Endometrial microvascular endothelial cells (primary cell): ENCODE results near the gene CEP350. TPM values are rescaled to one million over a fixed set of nuclear protein-coding genes. Genes with fewer than 3 reads are reported as not detected.
"Not testable (repeated sequence)": the region's sequence is repeated elsewhere in the genome, so short reads cannot be mapped to it uniquely, and the experiment has no call there.

Experiments used
- in situ Hi-C: cut with HindIII; loops from 2 replicates; pipeline ENCODE4 v1.10.0; 2017; ENCODE audit warnings: low sequenced_read_pairs, low pct_unique_long_range_greater_than_20kb; ENCODE audit errors: inconsistent ontology term
- total RNA-seq: library from RNA; depleted of rRNA; stranded (reverse); fragments of >200 nt; gene quantifications from one replicate; pipeline ENCODE4 v1.2.3, GENCODE V29; 2015; ENCODE audit errors: inconsistent ontology term

CEP350 gene
- total RNA-seq, 1 donor from 2014 or later, result 28.1 TPM

GRCh38 chr1:179937668-179938254 is 16.8 kb upstream of the CEP350 start:
- in situ Hi-C loops, result no loop called here

GRCh38 chr1:179938752-179939151 is 15.9 kb upstream of the CEP350 start:
- in situ Hi-C loops, result no loop called here

GRCh38 chr1:179939941-179940340 is 14.7 kb upstream of the CEP350 start:
- in situ Hi-C loops, result no loop called here

- in situ Hi-C loops, result no loop called here
These were observed 13.2 kb upstream of the CEP350 start for GRCh38 chr1:179941454-179941853.

DNA sequence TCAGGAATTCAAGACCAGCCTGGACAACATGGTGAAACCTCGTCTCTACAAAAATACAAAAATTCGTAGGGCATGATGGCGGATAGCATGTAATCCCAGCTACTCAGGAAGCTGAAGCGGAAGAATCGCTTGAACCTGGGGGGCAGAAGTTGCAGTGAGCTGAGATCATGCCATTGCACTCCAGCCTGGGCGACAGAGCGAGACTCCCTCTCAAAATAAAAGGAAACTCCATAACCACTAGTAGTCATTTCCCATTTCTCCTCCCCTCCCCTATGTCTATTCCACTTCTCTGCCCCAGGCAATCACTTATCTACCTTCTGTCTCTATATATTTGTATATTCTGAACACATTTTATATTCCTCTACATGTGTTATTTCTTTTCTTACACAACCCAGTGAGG is 4.0 kb upstream of the CEP350 start:
- in situ Hi-C loops, result no loop called here

DNA sequence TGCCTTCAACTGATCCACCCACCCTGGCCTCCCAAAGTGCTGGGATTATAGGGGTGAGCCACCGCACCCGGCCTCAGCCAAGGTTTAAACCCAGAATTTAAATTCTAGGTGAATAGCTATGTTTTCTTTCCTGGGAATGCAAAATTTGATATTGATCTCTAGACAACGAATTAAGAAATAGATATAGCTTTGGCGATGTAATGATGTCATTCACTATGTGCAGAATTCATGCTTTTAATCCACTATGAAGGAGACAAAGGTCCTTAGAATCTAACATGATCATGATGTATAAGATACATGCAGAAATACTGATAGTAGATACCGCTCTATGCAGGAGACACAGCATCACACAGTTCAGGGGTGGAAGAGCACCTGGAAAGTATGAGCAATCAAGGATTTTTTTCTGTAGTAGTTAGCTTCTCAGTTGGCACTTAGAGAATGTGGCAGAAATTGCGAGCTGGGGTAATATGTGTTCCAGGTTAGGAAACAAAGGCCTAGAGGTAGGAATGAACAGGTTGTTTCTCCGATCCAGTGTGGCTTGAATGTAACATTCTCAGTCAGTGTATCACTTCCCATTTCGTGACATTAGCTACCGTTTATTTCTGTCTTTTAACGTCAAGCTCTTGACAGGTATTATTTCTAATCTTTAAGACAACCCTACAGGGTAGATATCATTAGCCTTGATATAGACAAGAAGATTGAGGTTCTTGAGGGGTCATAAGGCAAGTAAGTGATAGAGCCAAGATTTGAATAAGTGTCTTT is 3.0 kb upstream of the CEP350 start:
- in situ Hi-C loops, result no loop called here

GRCh38 chr1:179952186-179952585 is 2.4 kb upstream of the CEP350 start:
- in situ Hi-C loops, result no loop called here

- in situ Hi-C loops, result no loop called here
These were observed 577 bp upstream of the CEP350 start for GRCh38 chr1:179953974-179954492.

DNA sequence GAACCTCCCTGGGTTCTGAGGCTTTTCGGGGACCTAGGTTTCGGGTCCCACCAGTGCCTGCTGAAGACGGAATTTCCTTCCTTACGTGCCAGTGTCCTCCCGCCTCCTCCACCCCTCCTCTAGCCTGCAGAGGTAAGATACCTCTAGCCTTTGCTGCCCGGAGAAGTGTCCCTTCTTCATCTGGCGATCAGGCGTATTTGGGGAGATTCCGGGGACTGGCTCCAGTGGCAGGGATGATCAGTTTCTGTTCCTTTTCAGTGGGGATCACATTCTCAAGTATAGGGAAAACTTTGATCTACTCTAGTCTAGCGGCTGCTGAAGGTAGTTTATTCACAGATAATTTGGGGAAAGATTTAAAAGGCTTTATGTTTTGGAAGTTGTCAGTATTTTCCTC is 674 bp downstream of the CEP350 start:
- in situ Hi-C loops, result no loop called here

DNA sequence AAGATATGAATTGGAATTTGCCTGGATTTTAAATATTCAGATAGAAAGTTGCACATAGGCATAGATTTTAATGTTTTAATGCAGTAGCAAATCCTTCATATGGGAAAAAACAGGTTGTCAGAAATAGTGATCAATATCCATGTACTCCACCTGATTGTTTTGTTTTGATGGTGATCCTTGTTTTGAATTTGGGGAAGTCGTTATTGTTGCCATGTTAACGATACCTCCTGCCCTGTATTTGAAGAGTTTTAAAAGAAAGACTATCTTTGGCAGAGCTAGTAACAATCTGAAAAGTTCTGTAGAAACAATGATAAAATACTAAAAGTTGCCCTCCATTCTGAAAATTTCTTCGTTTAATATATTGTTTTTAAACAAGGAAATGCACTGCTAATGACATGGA is 1.1 kb downstream of the CEP350 start:
- in situ Hi-C loops, result no loop called here

- in situ Hi-C loops, result no loop called here
These were observed 3.7 kb downstream of the CEP350 start for GRCh38 chr1:179958359-179958758.

DNA sequence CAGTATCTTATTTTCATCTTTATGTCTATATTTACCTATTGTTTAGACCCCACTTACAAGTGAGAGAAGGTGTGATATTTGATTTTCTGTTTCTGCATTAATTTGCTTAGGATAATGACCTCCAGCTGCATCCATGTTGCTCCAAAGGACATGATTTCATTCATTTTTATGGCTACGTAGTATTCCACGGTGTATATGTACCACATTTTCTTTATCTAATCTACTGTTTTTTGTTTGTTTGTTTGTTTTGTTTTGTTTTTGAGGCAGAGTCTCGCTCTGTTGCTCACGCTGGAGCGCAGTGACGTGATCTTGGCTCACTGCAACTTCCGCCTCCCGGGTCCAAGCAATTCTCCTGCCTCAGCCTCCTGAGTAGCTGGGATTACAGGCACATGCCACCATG is 7.6 kb downstream of the CEP350 start:
- in situ Hi-C loops, result not testable (repeated sequence)

- in situ Hi-C loops, result no loop called here
These were observed 11.9 kb downstream of the CEP350 start for GRCh38 chr1:179966551-179966950.

- in situ Hi-C loops, result no loop called here
These were observed 13.8 kb downstream of the CEP350 start for GRCh38 chr1:179968284-179968993.

DNA sequence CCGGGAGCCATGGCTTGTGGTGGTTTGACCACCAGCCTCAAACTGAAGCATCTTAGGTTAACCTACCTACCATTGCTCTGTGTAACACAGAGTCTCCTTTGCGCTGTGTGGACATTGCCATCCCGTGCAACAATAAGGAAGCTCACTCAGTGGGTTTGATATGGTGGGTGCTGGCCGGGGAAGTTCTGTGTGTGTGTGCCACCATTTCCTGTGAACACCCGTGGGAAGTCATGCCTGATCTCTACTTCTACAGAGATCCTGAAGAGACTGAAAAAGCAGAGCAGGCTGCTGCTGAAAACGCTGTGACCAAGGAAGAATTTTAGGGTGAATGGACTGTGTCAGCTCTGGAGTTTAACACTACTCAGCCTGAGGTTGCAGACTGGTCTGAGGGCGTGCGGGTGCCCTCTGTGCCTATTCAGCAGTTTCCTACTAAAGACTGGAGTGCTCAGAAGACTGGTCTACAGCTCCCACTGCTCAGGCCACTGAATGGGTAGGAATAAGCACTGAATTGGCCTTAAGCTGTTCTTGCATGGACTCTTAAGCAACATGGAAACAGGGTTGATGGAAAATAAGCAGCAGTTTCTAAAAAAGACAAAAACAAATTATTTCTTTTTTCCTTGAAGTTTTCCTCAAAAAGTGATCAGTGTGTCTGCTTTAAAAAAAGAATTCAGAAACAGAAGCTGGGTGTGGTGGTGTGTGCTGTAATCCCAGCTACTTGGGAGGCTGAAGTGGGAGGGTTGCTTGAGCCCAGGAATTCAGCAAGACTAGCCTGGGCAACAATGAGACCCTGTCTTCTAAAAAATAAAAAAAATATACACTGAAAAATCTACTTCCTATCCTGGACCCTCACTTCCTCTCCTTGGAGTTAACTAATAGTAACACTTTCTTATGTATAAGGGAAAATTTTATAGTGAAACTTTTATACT is 14.6 kb downstream of the CEP350 start:
- in situ Hi-C loops, result no loop called here

- in situ Hi-C loops, result no loop called here
These were observed 15.4 kb downstream of the CEP350 start for GRCh38 chr1:179969962-179970361.

DNA sequence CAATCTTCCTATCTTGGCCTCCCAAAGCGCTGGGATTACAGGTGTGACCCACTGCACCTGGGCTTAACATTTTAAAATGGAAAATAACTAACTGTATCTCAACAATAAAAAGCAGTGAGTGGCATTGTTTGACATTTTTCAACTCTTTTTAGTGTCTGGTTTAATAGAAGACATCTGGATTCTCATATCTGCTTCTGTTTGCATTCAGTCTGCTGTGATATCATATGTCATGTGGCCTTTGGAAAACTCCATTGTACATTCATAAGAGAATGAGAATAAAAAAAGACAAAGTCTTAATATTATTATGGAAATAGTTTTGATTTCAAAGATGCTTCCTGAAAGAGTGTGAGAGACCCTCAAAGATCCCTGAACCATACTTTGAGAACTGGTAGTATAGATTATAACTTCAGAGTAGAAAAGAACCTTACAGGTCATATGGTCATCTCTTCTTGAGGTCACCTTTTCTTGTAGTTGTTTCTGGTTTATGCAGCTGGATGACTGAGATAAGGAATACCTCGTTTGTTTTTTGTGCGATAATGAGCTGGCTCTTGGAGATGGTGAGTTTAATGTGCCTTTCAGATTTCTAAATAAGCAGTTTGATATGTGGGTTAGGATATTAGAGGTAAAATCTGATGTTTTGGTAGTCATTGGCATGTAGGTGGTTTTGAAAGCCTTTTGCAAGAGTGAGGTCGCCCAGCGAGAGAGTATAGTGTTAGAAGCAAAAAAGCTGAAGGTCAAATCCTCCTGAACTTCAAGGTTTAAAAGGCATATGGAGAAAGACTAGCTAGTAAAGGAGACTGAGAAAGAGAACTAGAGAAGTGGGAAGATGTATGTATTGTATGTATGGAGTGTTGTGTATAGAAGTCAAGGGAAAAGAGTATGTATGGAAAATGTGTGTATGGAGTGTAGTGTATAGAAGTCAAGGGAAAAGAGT is 17.2 kb downstream of the CEP350 start:
- in situ Hi-C loops, result no loop called here
